KOPT-K1 (cell line): ENCODE results near the gene NOP10.
A peak's percentile ranks its signal among the peaks of the same experiment; 100 is the strongest.
"Not testable (repeated sequence)": the region's sequence is repeated elsewhere in the genome, so short reads cannot be mapped to it uniquely, and the experiment has no call there.

Experiments used
- H3K27ac ChIP-seq: fragments of 200-600 bp; sonication (generic); 2 replicates; pipeline ENCODE4 v1.5.1; 2016; ENCODE audit warnings: antibody characterized with exemption, mild to moderate bottlenecking, low read depth, low read length; ENCODE audit not compliant: poor library complexity, severe bottlenecking
- H3K36me3 ChIP-seq: fragments of 200-600 bp; sonication (generic); 2 replicates; pipeline ENCODE4 v1.5.1; 2017; ENCODE audit warnings: antibody characterized with exemption, mild to moderate bottlenecking, low read length, moderate library complexity; ENCODE audit not compliant: insufficient read depth
- H3K9me3 ChIP-seq: fragments of 200-600 bp; sonication (generic); 2 replicates; pipeline ENCODE4 v1.5.1; 2017; ENCODE audit warnings: antibody characterized with exemption, low read length, mild to moderate bottlenecking; ENCODE audit not compliant: insufficient read depth, poor library complexity, severe bottlenecking

The NOP10 gene

DNA sequence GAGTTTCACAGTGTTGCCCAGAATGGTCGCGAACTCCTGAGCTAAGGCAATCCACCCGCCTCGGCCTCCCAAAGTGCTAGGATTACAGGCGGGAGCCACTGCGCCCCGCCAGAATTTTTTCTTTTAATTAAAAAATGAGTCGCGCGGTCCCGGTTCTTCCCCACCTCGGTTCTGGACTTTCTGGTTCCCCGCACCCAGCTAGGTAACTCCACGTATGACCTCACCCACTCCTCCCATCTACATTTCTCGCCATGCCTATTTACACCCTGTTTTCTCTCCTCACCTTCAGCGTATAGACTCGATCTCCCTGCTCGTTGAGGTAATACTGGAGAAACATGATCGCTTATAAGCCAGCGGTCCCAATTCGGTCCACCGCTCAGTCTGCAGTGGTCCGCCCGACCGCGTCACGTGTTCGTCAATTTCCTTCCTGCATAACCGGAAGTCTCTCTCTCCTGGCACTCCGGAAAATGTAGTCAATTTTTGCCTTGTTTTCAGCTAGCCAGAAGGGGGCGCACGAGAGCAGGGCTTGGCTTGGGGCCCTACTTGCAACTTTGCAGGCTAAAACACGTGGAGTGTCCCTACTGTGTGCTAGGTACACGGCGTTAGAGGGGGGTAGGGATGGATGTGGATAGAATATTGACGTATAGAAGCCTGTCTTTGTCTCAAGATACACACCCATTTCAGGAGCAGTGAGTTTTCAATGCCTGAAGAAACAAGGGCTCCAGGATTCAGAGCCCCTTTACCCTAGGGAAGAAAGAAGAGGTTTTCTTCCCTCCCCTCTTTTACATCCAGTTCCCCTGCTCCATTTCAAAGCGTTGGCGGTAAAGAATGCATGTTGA, at the start of gene NOP10, which contains the start of gene NUTM1:
Gene NOP10, minus strand, starts transcription at position 400 of the 839 bp plus-strand sequence. Its CDS starts 63 bp downstream, at position 337.
Gene NUTM1, plus strand, starts transcription at position 579 of the 839 bp plus-strand sequence. CDS start 382 bp downstream, outside the sequence.
- peak within 1 kb of the TSS; percentile 81 for H3K27ac ChIP-seq
- peaks cover 36% of the 10 kb centered on the region for H3K36me3 ChIP-seq

DNA sequence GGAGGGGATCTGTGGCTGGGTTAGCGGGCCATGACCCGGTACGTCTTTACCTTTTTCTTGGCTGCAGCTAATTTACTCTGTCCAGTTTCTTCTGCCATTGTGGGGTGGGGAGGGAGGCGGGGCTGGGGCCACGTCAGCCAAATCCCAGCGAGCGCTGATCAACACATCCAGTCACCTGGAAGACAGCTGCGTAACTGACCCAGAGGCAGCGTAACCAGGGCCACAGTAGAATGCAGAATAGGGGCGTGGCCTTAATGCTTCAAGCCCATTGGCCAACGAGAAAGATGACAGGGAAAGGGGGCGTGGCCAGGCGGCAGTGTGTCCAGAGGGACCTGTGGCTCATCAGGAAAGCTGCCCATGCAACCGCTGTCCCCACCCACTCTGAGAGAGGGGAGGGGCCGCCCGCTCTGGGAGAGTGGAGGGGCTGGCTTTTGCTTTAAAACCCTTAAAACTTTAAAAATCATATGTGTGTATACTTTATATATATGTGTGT, 46.7 kb upstream of the NOP10 start:
- not testable (repeated sequence) for H3K36me3 ChIP-seq, H3K9me3 ChIP-seq, H3K27ac ChIP-seq

More for the DNA sequence above, at the start of gene NOP10, which contains the start of gene NUTM1:
- H3K9me3 ChIP-seq = no peaks in the 10 kb centered on the region

DNA sequence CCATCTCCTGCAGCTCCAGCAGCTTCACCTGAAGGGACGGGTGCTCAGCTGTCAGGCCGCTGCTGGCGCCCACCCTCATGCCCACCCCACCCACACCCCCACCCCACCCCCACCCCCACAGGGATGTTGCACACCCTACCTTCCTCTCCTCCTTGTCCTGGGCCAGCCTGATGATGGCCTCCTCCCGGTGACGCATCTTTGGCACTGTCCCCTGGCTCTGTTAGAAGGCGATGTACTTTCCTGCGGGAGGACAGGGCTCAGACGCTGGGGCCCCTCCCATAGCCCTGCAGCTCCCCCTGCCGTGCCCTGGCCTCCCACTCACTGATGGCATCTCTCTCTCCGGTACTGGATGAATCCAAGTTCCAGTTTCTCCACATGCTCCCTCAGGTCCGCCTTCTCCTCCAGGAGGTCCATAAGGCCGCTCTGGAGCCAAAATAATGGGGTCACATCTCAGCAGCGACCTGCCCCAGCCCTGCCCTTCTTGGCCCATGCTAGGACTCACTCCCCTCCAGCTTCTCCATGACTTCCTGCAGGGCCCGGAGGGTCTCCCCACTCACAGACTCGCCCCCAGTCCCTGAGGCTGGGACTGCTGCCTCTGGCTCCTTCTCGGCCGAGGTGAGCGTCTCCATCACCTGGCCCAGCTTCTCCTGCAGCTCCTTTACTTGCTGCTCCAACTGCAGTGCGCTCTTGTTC, 39.0 kb upstream of the NOP10 start:
- H3K9me3 ChIP-seq, H3K36me3 ChIP-seq, H3K27ac ChIP-seq: not testable (repeated sequence)

DNA sequence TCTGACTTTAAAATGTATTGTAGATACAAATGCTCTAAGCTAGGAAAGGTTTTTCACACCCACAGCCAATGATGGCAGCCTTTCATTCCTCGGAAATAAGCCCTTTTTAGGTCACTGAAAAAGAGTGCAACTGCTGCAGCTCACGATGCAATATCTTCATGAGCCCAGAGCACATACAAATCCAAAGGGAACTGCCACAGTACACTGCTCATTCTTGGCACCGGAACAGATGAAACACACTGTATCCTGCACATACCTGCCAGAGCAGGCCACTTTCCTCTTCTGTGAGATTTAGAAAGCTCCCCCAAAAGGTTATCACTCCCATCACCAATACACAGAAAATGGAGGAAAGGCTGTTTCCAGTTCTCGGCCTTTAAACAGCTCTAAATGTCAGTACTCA, 37.6 kb upstream of the NOP10 start:
- H3K9me3 ChIP-seq = not testable (repeated sequence)

DNA sequence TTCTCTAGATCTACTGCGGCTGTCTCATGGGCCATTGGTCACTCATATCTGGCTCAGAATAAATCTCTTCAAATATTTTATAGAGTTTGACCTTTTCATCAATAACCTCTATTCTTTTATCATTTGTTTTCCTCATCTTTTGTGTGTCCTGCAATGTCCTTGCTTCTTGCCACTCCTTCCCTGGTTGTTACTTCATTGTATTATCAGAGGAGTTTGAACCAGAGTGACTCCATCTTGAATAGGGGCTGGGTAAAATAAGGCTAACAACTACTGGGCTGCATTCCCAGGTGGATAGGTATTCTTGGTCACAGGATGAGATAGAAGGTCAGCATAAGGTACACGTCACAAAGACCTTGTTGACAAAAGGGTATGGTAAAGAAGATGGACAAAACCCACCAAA, 33.9 kb upstream of the NOP10 start:
- H3K9me3 ChIP-seq = no peaks in the 10 kb centered on the region
- no peaks in the 10 kb centered on the region for H3K36me3 ChIP-seq
- no peak overlapping the region for H3K27ac ChIP-seq

More for the DNA sequence above, 37.6 kb upstream of the NOP10 start:
- not testable (repeated sequence) for H3K36me3 ChIP-seq, H3K27ac ChIP-seq

DNA sequence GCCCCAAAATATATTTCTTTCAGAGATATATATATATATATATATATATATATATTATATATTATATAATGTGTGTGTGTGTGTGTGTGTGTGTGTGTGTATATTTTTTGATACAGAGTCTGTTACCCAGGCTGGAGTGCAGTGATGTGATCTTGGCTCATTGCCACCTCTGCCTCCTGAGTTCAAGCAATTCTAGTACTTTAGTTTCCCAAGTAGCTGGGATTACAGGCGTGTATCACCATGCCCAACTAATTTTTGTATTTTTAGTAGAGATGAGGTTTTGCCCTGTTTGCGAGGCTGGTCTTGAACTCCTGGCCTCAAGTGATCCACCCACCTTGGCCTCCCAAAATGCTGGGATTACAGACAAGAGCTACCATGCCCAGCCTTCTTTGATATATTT, 32.6 kb upstream of the NOP10 start:
- not testable (repeated sequence) for H3K36me3 ChIP-seq, H3K9me3 ChIP-seq, H3K27ac ChIP-seq

DNA sequence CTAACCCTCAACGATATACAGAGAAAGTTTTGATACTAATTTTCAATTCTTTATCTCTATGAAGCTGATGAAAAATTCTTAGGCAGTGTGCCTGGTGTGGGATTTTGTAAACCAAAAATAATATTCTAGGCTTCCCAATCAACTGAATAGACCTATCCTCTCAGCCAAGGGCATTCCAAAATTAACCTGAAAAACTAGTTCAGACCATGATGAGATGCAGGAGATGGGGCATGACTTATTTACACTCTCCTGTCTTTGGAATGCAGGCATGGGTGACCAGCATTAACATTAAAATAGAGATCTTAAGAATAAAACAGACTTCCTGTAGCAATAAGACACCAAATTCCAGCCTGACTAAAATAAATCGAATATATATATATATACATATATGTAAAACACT, 31.9 kb upstream of the NOP10 start:
- Histone ChIP-seq H3K9me3 (no peaks in the 10 kb centered on the region), H3K27ac (no peak overlapping the region), H3K36me3 (no peaks in the 10 kb centered on the region)

DNA sequence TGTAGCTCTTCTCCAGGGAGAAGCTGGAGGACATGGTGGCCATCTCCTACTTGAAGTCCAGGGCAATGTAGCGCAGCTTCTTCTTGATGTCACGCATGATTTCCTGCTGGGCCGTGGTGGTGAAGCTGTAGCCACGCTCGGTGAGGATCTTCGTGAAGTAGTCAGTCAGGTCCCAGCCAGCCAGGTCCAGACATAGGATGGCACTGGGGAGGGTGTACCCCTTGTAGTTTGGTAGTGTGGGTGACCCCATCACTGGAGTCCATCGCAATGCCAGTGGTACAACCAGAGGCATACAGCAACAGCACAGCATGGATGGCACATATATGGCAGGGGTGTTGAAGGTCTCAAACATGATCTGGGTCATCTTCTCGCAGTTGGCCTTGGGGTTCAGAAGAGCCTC, 31.0 kb upstream of the NOP10 start:
- Histone ChIP-seq H3K27ac (no peak overlapping the region), H3K9me3 (no peaks in the 10 kb centered on the region)

DNA sequence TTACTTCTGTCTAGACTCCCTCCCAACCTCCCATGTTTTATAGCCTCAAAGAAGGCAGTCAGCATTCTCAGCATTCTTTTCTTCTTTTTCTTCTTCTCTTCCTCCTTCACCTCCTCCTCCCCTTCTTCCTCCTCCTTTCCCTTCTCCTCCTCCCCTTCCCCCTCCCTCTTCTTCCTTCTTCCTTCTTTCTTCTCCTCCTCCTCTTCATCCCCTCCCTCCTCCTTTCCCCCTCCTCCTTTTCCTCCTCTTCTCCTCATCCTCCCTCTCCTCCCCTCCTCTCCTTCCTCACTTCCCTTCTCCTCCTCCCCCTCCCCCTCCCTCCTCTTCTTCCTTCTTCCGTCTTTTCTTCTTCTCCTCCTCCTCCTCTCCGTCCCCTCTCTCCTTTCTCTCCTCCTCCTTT, 27.7 kb upstream of the NOP10 start:
- Histone ChIP-seq H3K27ac (no peak overlapping the region), H3K9me3 (no peaks in the 10 kb centered on the region), H3K36me3 (no peaks in the 10 kb centered on the region)

More for the DNA sequence above, 31.0 kb upstream of the NOP10 start:
- no peaks in the 10 kb centered on the region for H3K36me3 ChIP-seq

DNA sequence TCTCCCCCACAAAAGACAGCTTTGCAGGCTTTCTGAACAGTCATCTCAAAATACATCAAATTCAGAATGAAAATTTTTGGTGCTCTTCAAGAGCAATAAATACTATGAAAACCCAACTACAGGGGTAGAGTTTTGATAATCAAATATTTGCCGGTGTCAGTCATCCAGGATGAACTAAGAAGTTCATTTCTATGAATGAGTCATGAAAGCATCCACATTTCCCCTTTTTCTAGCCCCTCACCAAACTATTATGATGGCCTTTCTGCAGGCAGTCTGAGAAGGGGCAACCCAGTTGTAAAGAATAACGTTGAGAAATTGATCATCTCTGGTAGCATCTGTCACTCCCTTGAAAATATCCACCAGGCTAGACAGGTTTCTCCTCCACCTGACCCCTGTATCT, 27.2 kb upstream of the NOP10 start:
- Histone ChIP-seq H3K9me3 (no peaks in the 10 kb centered on the region), H3K36me3 (no peaks in the 10 kb centered on the region), H3K27ac (no peak overlapping the region)

DNA sequence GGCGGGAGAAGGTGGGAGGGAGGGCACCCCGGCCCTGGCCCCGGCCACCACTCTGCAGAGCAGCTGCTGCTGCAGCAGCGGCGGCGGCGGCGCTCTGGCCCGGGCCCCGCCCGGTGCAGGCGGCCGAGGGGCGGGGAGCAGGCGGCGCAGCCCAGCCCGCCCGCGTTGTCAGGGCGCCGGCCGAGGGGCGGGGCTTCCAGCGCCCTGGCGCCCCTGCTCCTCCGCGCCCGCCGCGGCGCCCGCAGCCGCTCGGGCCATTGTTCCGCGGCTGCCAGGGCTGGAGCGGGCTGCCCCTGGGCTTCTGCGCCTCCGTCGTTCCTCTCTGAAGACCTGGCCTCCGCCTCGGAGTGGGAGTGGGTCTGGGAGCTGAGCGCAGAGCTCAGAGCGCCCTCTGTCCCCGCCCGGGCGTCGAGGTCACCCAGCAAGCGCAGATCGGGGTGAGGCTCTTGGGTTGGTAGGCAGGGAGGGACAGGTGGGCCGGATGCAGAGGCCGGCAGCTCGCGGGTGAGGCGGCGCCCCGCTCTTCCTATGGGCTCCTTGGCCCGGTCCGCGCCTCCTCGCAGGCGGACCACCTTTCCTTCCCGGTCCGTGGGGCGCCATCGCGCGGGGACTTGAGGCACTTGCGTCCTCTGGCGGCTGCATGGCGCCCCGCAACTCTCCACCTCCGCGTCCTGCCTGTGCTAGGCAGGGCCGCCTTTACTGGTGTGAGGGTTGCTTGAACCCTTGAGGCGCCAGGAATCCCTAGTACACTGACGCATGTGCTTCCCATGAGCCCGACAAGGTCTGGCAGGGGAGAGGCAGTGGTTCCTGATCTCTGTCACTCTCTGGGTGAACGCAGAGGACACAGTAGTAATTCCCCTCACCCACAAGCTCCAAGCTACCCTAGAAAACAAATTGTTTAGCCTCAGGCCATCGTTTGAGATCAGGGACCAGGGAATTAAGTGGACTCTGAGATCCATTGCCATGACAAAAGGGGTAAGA, 24.5 kb upstream of the NOP10 start, which contains the start of gene LPCAT4:
Gene LPCAT4, minus strand, starts transcription at position 96 of the 981 bp plus-strand sequence. CDS start 96 bp downstream, outside the sequence.
- H3K27ac ChIP-seq = peak within 1 kb of the TSS; percentile 90
- no peaks in the 10 kb centered on the region for H3K9me3 ChIP-seq
- H3K36me3 ChIP-seq = peaks cover 19% of the 10 kb centered on the region

DNA sequence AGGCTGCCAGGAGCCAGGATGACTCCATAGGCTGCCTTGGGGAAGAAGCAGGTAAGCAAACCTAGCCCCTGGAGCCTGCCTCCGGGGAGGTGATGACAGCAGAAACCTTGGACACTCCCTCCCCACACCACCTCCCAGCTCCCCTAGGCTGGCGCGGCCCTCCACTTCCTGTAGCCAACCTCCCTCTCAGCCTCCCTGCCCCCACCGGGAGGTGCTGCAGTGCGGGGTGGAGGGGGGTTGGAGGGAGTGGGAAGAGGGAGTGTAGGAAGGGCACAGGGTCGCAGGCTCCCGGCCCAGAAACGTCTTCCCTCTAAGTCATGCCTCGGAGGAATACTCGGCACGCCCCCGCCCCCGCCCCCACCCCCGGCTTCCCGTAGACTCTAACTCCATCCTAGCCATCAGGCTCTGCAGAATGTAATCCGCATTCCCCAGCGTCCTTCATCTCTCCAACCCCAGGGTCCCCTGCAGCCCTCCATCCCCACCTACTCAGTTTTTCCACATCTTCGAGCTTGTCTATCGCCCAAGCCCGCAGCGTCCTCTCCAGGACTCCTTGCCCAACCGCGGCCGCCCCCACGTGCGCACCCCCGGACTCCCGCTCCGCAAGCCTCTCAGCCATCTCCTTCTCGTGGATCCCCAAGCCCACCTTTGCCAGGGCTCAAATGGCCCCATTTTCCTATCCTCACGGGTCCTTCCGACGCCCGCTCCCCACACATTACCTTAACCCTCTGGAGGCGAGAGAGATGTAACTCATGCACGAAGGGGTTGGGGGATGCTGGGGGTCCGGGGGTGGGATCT, 23.5 kb upstream of the NOP10 start:
- H3K27ac ChIP-seq = peak overlapping the region; percentile 90
- H3K36me3 ChIP-seq = peaks cover 28% of the 10 kb centered on the region

DNA sequence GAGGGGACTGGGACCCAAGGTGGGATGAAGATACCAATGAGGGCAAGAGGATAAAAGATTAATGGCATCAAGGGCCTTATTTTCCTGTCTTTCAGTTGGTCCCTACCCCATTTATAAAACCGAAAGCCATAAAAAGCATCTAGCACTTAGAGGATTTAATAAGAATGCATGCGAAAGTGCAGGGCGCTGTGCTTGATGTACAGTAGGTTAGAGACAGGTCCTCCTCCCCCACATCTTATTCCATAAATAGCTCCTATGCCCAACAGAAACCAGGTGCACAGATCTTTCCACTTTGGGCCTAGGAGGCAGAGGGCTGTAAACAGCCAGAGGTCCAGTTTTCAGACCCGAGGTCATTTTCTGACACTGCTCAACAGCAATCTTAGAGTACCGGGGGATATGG, 22.9 kb upstream of the NOP10 start:
- peaks cover 34% of the 10 kb centered on the region for H3K36me3 ChIP-seq
- peak overlapping the region; percentile 90 for H3K27ac ChIP-seq
- no peaks in the 10 kb centered on the region for H3K9me3 ChIP-seq

More for the DNA sequence above, 23.5 kb upstream of the NOP10 start:
- no peaks in the 10 kb centered on the region for H3K9me3 ChIP-seq
